Activated CD4-positive, alpha-beta T cell treated with anti-CD3 and anti-CD28 coated beads, Interleukin-2, amount 10 ng/mL, durations not matched to agents 7 days and 5 days (primary cell): Measurements from ENCODE around the gene SLC35G1. TPM values are rescaled to one million over a fixed set of nuclear protein-coding genes. Genes with fewer than 3 reads are reported as not detected.

Source experiments
- CTCF ChIA-PET: fragments of 350-600 bp; sonication (Branson Sonifier 250); formaldehyde crosslinking; loops from one replicate; lab custom pipeline; 2021; ENCODE audit warnings: antibody characterized with exemption; lab: Charles Lee
- POLR2A ChIA-PET: fragments of 350-600 bp; sonication (Branson Sonifier 250); formaldehyde crosslinking; loops from one replicate; lab custom pipeline; 2021; ENCODE audit warnings: antibody characterized with exemption; lab: Charles Lee
- DNase-seq: peaks from one replicate; pipeline ENCODE4 v3.0.0-alpha.2; 2020
- H3K27ac Mint-ChIP-seq: one replicate; pipeline ENCODE4 v1.8.0; 2021; ENCODE audit warnings: mild to moderate bottlenecking, moderate library complexity, mixed read lengths
- H3K27me3 Mint-ChIP-seq: one replicate; pipeline ENCODE4 v1.8.0; 2021; ENCODE audit warnings: mixed read lengths
- H3K36me3 Mint-ChIP-seq: one replicate; pipeline ENCODE4 v1.8.0; 2021; ENCODE audit warnings: low read depth, mixed read lengths
- H3K4me1 Mint-ChIP-seq: one replicate; pipeline ENCODE4 v1.8.0; 2021; ENCODE audit warnings: mixed read lengths
- H3K4me3 Mint-ChIP-seq: one replicate; pipeline ENCODE4 v1.8.0; 2021; ENCODE audit warnings: mild to moderate bottlenecking, moderate library complexity, mixed read lengths
- H3K9me3 Mint-ChIP-seq: one replicate; pipeline ENCODE4 v1.8.0; 2021; ENCODE audit warnings: mixed read lengths
- total RNA-seq, 2 experiments: library from RNA; stranded (reverse); gene quantifications; one replicate each; pipeline ENCODE4 v1.2.3, GENCODE V29; 2021

Gene SLC35G1
- total RNA-seq, 2 experiments from 2014 or later, result 3.0 to 4.4 TPM

GRCh38 chr10:93867525-93867924, 26.3 kb upstream of the SLC35G1 start:
- ChIA-PET CTCF (no interaction called here), POLR2A (no interaction called here)
- Mint-ChIP-seq H3K9me3 (no peaks in the 10 kb centered on the region), H3K4me1 (no peaks in the 10 kb centered on the region), H3K36me3 (no peaks in the 10 kb centered on the region), H3K4me3 (no peak overlapping the region), H3K27me3 (peaks cover 20% of the 10 kb centered on the region), H3K27ac (no peak overlapping the region)
- DNase-seq, result no peak

- POLR2A ChIA-PET, result no interaction called here
- Mint-ChIP-seq H3K4me1 (no peaks in the 10 kb centered on the region), H3K9me3 (no peaks in the 10 kb centered on the region), H3K4me3 (no peak overlapping the region), H3K27me3 (peaks cover 32% of the 10 kb centered on the region), H3K27ac (no peak overlapping the region), H3K36me3 (no peaks in the 10 kb centered on the region)
- CTCF ChIA-PET, result interaction anchor here (1.5 kb wide), 1 partner anchor 26 kb away, joined by 5 read pairs; no protein-coding TSS in a partner anchor
- no peak for DNase-seq
Measured at GRCh38 chr10:93871671-93872204, 22.0 kb upstream of the SLC35G1 start.

GRCh38 chr10:93872375-93873158, 21.2 kb upstream of the SLC35G1 start:
- no peak for DNase-seq
- Mint-ChIP-seq H3K4me1 (no peaks in the 10 kb centered on the region), H3K27ac (no peak overlapping the region), H3K9me3 (no peaks in the 10 kb centered on the region), H3K4me3 (no peak overlapping the region), H3K27me3 (peaks cover 28% of the 10 kb centered on the region), H3K36me3 (no peaks in the 10 kb centered on the region)
- CTCF ChIA-PET, result no interaction called here
- POLR2A ChIA-PET, result no interaction called here

GRCh38 chr10:93873420-93874115, 20.2 kb upstream of the SLC35G1 start:
- POLR2A ChIA-PET, result no interaction called here
- no peaks in the 10 kb centered on the region for H3K9me3 Mint-ChIP-seq
- CTCF ChIA-PET, result interaction anchor here (0.6 kb wide), 1 partner anchor 467 kb away, joined by 3 read pairs; no protein-coding TSS in a partner anchor
- DNase-seq, result no peak
- H3K4me1 Mint-ChIP-seq, result no peaks in the 10 kb centered on the region
- H3K27me3 Mint-ChIP-seq, result peaks cover 22% of the 10 kb centered on the region
- no peak overlapping the region for H3K4me3 Mint-ChIP-seq
- no peaks in the 10 kb centered on the region for H3K36me3 Mint-ChIP-seq
- no peak overlapping the region for H3K27ac Mint-ChIP-seq

GRCh38 chr10:93874309-93875031, 19.3 kb upstream of the SLC35G1 start:
- no peaks in the 10 kb centered on the region for H3K4me1 Mint-ChIP-seq
- no peak for DNase-seq
- CTCF ChIA-PET, result no interaction called here
- H3K36me3 Mint-ChIP-seq, result no peaks in the 10 kb centered on the region
- peaks cover 28% of the 10 kb centered on the region for H3K27me3 Mint-ChIP-seq
- no peaks in the 10 kb centered on the region for H3K9me3 Mint-ChIP-seq
- POLR2A ChIA-PET, result no interaction called here
- no peak overlapping the region for H3K4me3 Mint-ChIP-seq
- H3K27ac Mint-ChIP-seq, result no peak overlapping the region

GRCh38 chr10:93875032-93875358, 18.8 kb upstream of the SLC35G1 start:
- no peaks in the 10 kb centered on the region for H3K9me3 Mint-ChIP-seq
- no peak overlapping the region for H3K4me3 Mint-ChIP-seq
- ChIA-PET CTCF (no interaction called here), POLR2A (no interaction called here)
- H3K27me3 Mint-ChIP-seq, result peaks cover 28% of the 10 kb centered on the region
- no peak for DNase-seq
- H3K4me1 Mint-ChIP-seq, result no peaks in the 10 kb centered on the region
- no peaks in the 10 kb centered on the region for H3K36me3 Mint-ChIP-seq
- H3K27ac Mint-ChIP-seq, result no peak overlapping the region

- CTCF ChIA-PET, result no interaction called here
- Mint-ChIP-seq H3K27me3 (peaks cover 34% of the 10 kb centered on the region), H3K9me3 (no peaks in the 10 kb centered on the region), H3K27ac (no peak overlapping the region), H3K36me3 (no peaks in the 10 kb centered on the region), H3K4me1 (no peaks in the 10 kb centered on the region), H3K4me3 (no peak overlapping the region)
- POLR2A ChIA-PET, result no interaction called here
- no peak for DNase-seq
Measured at GRCh38 chr10:93876381-93876780, 17.4 kb upstream of the SLC35G1 start.

- DNase-seq, result no peak
- POLR2A ChIA-PET, result no interaction called here
- no peaks in the 10 kb centered on the region for H3K9me3 Mint-ChIP-seq
- CTCF ChIA-PET, result no interaction called here
- no peaks in the 10 kb centered on the region for H3K4me1 Mint-ChIP-seq
- no peaks in the 10 kb centered on the region for H3K36me3 Mint-ChIP-seq
- no peak overlapping the region for H3K4me3 Mint-ChIP-seq
- no peak overlapping the region for H3K27ac Mint-ChIP-seq
- peaks cover 39% of the 10 kb centered on the region for H3K27me3 Mint-ChIP-seq
Measured at GRCh38 chr10:93879273-93879672, 14.5 kb upstream of the SLC35G1 start.

GRCh38 chr10:93894516-93895378, 969 bp downstream of the SLC35G1 start:
- H3K9me3 Mint-ChIP-seq, result no peaks in the 10 kb centered on the region
- H3K4me1 Mint-ChIP-seq, result peaks cover 37% of the 10 kb centered on the region
- peaks cover 3% of the 10 kb centered on the region for H3K27me3 Mint-ChIP-seq
- H3K4me3 Mint-ChIP-seq, result peak overlapping the region; percentile 76
- peaks cover 8% of the 10 kb centered on the region for H3K36me3 Mint-ChIP-seq
- DNase-seq, result no peak
- ChIA-PET CTCF (interaction anchor here (0.6 to 1.7 kb wide), 4 partner anchors 11 to 71 kb away, joined by 3 to 4 read pairs (median 3); no protein-coding TSS in a partner anchor), POLR2A (no interaction called here)
- peak overlapping the region; percentile 81 for H3K27ac Mint-ChIP-seq

- DNase-seq, result no peak
- Mint-ChIP-seq H3K27me3 (no peaks in the 10 kb centered on the region), H3K9me3 (no peaks in the 10 kb centered on the region), H3K4me3 (no peak overlapping the region), H3K36me3 (peaks cover 13% of the 10 kb centered on the region), H3K27ac (no peak overlapping the region), H3K4me1 (peaks cover 37% of the 10 kb centered on the region)
- ChIA-PET CTCF (no interaction called here), POLR2A (no interaction called here)
Measured at GRCh38 chr10:93897070-93897780, 3.4 kb downstream of the SLC35G1 start.

GRCh38 chr10:93899109-93899508, 5.3 kb downstream of the SLC35G1 start:
- H3K4me3 Mint-ChIP-seq, result no peak overlapping the region
- H3K9me3 Mint-ChIP-seq, result no peaks in the 10 kb centered on the region
- no peaks in the 10 kb centered on the region for H3K27me3 Mint-ChIP-seq
- no peak overlapping the region for H3K27ac Mint-ChIP-seq
- CTCF ChIA-PET, result no interaction called here
- peaks cover 27% of the 10 kb centered on the region for H3K4me1 Mint-ChIP-seq
- POLR2A ChIA-PET, result no interaction called here
- H3K36me3 Mint-ChIP-seq, result peaks cover 13% of the 10 kb centered on the region
- DNase-seq, result no peak

- Mint-ChIP-seq H3K9me3 (no peaks in the 10 kb centered on the region), H3K27ac (no peak overlapping the region), H3K27me3 (no peaks in the 10 kb centered on the region), H3K4me3 (no peak overlapping the region), H3K36me3 (peaks cover 18% of the 10 kb centered on the region), H3K4me1 (peaks cover 14% of the 10 kb centered on the region)
- ChIA-PET CTCF (no interaction called here), POLR2A (no interaction called here)
- no peak for DNase-seq
Measured at GRCh38 chr10:93903051-93903450, 9.3 kb downstream of the SLC35G1 start.
